Measurements from ENCODE around the gene FAM78A.

DNA sequence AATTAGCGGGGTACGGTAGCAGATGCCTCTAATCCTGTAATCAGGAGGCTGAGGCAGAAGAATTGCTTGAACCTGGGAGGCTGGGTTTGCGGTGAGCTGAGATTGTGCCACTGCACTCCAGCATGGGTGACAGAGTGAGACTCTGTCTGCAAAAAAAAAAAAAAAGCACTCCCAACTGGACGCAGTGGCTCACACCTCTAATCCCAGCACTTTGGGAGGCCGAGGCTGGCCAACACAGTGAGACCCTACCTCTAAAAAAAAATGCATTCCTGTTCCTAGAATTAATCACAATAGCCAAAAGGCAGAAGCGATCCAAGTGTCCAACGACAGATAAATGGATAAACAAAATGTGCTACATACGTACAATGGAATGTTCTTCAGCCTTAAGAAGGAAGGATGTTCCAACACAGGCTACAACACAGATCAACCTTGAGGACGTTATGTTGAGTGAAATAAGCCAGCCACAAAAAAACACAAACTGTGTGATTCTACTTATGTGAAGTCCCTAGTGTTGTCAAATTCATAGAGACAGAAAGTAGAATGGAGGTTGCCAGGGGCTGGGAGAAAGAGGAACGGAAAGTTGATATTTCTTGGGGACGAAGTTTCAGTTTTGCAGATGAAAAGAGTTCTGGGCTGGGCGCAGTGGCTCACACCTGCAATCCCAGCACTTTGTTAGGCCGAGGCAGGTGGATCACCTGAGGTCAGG lies 13.8 kb downstream of the FAM78A start:
- TF ChIP-seq, protein P1, sequence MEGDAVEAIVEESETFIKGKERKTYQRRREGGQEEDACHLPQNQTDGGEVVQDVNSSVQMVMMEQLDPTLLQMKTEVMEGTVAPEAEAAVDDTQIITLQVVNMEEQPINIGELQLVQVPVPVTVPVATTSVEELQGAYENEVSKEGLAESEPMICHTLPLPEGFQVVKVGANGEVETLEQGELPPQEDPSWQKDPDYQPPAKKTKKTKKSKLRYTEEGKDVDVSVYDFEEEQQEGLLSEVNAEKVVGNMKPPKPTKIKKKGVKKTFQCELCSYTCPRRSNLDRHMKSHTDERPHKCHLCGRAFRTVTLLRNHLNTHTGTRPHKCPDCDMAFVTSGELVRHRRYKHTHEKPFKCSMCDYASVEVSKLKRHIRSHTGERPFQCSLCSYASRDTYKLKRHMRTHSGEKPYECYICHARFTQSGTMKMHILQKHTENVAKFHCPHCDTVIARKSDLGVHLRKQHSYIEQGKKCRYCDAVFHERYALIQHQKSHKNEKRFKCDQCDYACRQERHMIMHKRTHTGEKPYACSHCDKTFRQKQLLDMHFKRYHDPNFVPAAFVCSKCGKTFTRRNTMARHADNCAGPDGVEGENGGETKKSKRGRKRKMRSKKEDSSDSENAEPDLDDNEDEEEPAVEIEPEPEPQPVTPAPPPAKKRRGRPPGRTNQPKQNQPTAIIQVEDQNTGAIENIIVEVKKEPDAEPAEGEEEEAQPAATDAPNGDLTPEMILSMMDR (IDR thresholded peaks at IDR 0.05): no peak
- no peak for TF ChIP-seq POLR2A (IDR thresholded peaks at IDR 0.05)
- TF ChIP-seq POLR2AphosphoS5 (IDR thresholded peaks at IDR 0.05): no peak
- no peak for TF ChIP-seq EP300 (IDR thresholded peaks at IDR 0.05)
